NT2/D1 (cell line): ENCODE data around the gene RAB17.
A peak's percentile ranks its signal among the peaks of the same experiment; 100 is the strongest.

Experiments used
- DNase-seq: peaks from one replicate; pipeline ENCODE4 v3.0.0-alpha.2; 2011; ENCODE audit warnings: low read depth, low spot score
- H3K27me3 ChIP-seq: 2 replicates; pipeline ENCODE4 v1.6.0; 2011; ENCODE audit warnings: mild to moderate bottlenecking; ENCODE audit not compliant: insufficient read length, insufficient read depth
- H3K36me3 ChIP-seq: 2 replicates; pipeline ENCODE4 v1.6.1; 2011; ENCODE audit warnings: mild to moderate bottlenecking, low read length, mixed read lengths; ENCODE audit not compliant: insufficient read depth, insufficient read length
- H3K4me1 ChIP-seq: 2 replicates; pipeline ENCODE4 v1.5.1; 2011; ENCODE audit not compliant: insufficient read depth, insufficient read length
- H3K4me3 ChIP-seq: 2 replicates; pipeline ENCODE4 v1.5.1; 2011; ENCODE audit warnings: low read depth; ENCODE audit not compliant: insufficient read length
- H3K9ac ChIP-seq: 2 replicates; pipeline ENCODE4 v1.6.0; 2011; ENCODE audit warnings: low read depth; ENCODE audit not compliant: insufficient read length
- H3K9me3 ChIP-seq: 2 replicates; pipeline ENCODE4 v1.5.1; 2011; ENCODE audit warnings: mild to moderate bottlenecking, low read length; ENCODE audit not compliant: insufficient read depth
- SUZ12 ChIP-seq: IDR thresholded peaks from 2 replicates; pipeline ENCODE4 v1.6.1; 2011; ENCODE audit not compliant: insufficient read length, insufficient read depth; ENCODE audit errors: extremely low read depth
- YY1 ChIP-seq: IDR thresholded peaks from 2 replicates; pipeline ENCODE4 v1.6.1; 2011; ENCODE audit not compliant: insufficient read length, insufficient read depth
- ZNF274 ChIP-seq: IDR thresholded peaks from 2 replicates; pipeline ENCODE4 v1.6.1; 2011; ENCODE audit warnings: mild to moderate bottlenecking, low read depth, low read length

Gene RAB17

GRCh38 chr2:237534380-237534779 lies 56.2 kb downstream of the RAB17 start:
- no peaks in the 10 kb centered on the region for H3K9me3 ChIP-seq
- DNase-seq: no peak
- H3K9ac ChIP-seq: no peak overlapping the region
- TF ChIP-seq YY1 (no peak), ZNF274 (no peak)
- no peak overlapping the region for H3K4me3 ChIP-seq
- H3K4me1 ChIP-seq: peaks cover 6% of the 10 kb centered on the region
- H3K27me3 ChIP-seq: peaks cover 4% of the 10 kb centered on the region
- H3K36me3 ChIP-seq: no peaks in the 10 kb centered on the region

- H3K4me3 ChIP-seq: no peak overlapping the region
- no peaks in the 10 kb centered on the region for H3K36me3 ChIP-seq
- peaks cover 6% of the 10 kb centered on the region for H3K4me1 ChIP-seq
- DNase-seq: no peak
- peaks cover 4% of the 10 kb centered on the region for H3K27me3 ChIP-seq
- TF ChIP-seq YY1 (no peak), SUZ12 (no peak), ZNF274 (no peak)
- no peaks in the 10 kb centered on the region for H3K9me3 ChIP-seq
- H3K9ac ChIP-seq: no peak overlapping the region
Measured at GRCh38 chr2:237533668-237534161, 56.8 kb downstream of the RAB17 start.

GRCh38 chr2:237532160-237532559 lies 58.4 kb downstream of the RAB17 start:
- Histone ChIP-seq H3K27me3 (peaks cover 4% of the 10 kb centered on the region), H3K4me3 (no peak overlapping the region), H3K9me3 (no peaks in the 10 kb centered on the region), H3K9ac (no peak overlapping the region), H3K4me1 (peaks cover 4% of the 10 kb centered on the region), H3K36me3 (no peaks in the 10 kb centered on the region)
- DNase-seq: peak; percentile 36
- TF ChIP-seq SUZ12 (no peak), ZNF274 (no peak)

GRCh38 chr2:237530472-237531433 lies 59.8 kb downstream of the RAB17 start:
- Histone ChIP-seq H3K27me3 (peaks cover 4% of the 10 kb centered on the region), H3K36me3 (no peaks in the 10 kb centered on the region), H3K4me1 (peaks cover 4% of the 10 kb centered on the region), H3K4me3 (no peak overlapping the region), H3K9ac (no peak overlapping the region), H3K9me3 (no peaks in the 10 kb centered on the region)
- no peak for TF ChIP-seq ZNF274
- TF ChIP-seq YY1: no peak
- no peak for TF ChIP-seq SUZ12
- no peak for DNase-seq

- Histone ChIP-seq H3K4me3 (no peak overlapping the region), H3K9ac (no peak overlapping the region), H3K9me3 (no peaks in the 10 kb centered on the region), H3K27me3 (peaks cover 4% of the 10 kb centered on the region), H3K36me3 (no peaks in the 10 kb centered on the region), H3K4me1 (peaks cover 8% of the 10 kb centered on the region)
- TF ChIP-seq SUZ12 (no peak), ZNF274 (no peak), YY1 (no peak)
- no peak for DNase-seq
Measured at GRCh38 chr2:237529452-237530402, 60.8 kb downstream of the RAB17 start.

GRCh38 chr2:237527766-237528165 lies 62.8 kb downstream of the RAB17 start:
- H3K27me3 ChIP-seq: no peaks in the 10 kb centered on the region
- H3K9me3 ChIP-seq: no peaks in the 10 kb centered on the region
- H3K9ac ChIP-seq: no peak overlapping the region
- H3K4me1 ChIP-seq: peaks cover 11% of the 10 kb centered on the region
- TF ChIP-seq SUZ12: no peak
- no peak for TF ChIP-seq YY1
- no peak for TF ChIP-seq ZNF274
- no peak overlapping the region for H3K4me3 ChIP-seq
- DNase-seq: no peak
- H3K36me3 ChIP-seq: no peaks in the 10 kb centered on the region

- TF ChIP-seq YY1: no peak
- TF ChIP-seq SUZ12: no peak
- TF ChIP-seq ZNF274: no peak
- Histone ChIP-seq H3K9me3 (no peaks in the 10 kb centered on the region), H3K36me3 (no peaks in the 10 kb centered on the region), H3K9ac (no peak overlapping the region), H3K4me1 (peaks cover 11% of the 10 kb centered on the region), H3K4me3 (no peak overlapping the region), H3K27me3 (no peaks in the 10 kb centered on the region)
- DNase-seq: no peak
Measured at GRCh38 chr2:237527233-237527632, 63.3 kb downstream of the RAB17 start.
